ENCODE measurements around the gene GJB6.

GRCh38 chr13:20175406-20175794 is 56.7 kb downstream of the GJB6 start:
- TF ChIP-seq CTCF (IDR thresholded peaks at IDR 0.05; ENCODE audit: extremely low read depth in 1 of 2, insufficient read depth in 1 of 2, low read depth in 1 of 2, low read length in 2 of 2): no peak
- TF ChIP-seq EZH2 (IDR thresholded peaks at IDR 0.05; ENCODE audit: borderline replicate concordance, low read depth, low read length, severe bottlenecking): peak; percentile 43
- TF ChIP-seq POLR2AphosphoS5 (IDR thresholded peaks at IDR 0.05; ENCODE audit: insufficient read depth, low read depth, low read length): no peak
- TF ChIP-seq POLR2A (IDR thresholded peaks at IDR 0.05; ENCODE audit: low read depth, low read length): no peak
